Dedifferentiated amniotic fluid mesenchymal stem cell (primary cell): ENCODE data around the gene LPAR3.

Experiments
- DNase-seq: peaks from one replicate; pipeline ENCODE4 v3.0.0-alpha.2; 2016; ENCODE audit errors: extremely low spot score

LPAR3 gene

DNA sequence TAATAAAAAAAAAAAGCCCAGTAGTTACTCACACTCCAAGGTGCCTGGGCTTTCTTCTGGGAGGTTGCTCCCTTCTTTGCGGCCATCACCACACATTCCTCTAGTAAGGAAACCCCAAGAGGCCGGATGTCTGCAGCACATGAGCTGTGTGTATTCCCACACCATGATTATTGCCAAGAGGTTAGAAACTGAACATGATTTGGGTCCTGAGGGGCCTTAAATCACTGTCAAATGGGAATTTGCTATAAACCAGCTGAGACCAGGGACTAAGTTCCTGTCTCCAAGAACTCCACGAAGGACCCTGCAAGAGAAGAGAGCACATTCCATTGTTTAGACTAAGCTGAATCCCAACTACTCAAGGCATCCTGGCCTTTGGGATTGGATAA lies 117.5 kb downstream of the LPAR3 start:
- DNase-seq, result no peak

DNA sequence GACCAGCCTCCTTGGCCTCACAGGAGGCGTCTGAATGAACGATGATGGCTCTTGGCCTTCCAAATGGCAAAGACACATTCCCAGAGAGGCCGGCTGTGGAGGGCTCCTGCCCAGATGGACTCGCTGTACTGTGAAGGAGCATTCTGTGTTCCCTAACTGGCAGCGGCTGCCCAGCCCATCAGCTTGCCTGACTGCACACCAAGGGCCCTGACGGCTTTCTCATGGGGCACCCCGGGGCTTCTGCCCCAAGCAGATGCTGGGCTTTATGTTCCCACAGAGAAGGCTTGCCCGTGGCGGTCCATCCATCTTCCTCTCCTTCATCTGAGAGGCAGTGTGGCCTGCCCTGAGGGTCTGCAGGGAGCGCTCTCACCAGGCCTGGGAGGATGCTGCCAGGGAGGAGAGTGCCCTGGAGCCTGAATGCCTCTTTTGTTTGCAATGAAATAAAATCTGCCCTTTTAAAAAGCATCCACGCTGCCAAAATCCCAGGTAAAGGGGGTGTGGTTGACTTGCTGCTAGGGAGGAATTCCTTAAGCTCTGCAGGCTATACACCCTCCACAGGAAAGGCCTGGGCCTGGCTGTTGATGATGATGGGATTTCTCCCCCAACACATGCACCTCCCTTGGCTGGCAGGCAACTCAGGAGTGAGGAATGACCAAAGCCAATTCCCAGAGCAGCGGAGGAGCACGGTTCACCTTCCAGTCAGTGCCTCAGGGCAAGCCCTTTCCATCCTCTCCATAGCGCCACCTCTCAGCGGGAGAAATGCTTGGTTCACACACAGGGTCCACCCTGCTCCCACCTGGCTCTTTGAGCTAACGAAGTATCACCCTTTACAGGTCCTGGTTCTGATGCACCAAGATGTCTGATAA lies 118.1 kb downstream of the LPAR3 start:
- no peak for DNase-seq

DNA sequence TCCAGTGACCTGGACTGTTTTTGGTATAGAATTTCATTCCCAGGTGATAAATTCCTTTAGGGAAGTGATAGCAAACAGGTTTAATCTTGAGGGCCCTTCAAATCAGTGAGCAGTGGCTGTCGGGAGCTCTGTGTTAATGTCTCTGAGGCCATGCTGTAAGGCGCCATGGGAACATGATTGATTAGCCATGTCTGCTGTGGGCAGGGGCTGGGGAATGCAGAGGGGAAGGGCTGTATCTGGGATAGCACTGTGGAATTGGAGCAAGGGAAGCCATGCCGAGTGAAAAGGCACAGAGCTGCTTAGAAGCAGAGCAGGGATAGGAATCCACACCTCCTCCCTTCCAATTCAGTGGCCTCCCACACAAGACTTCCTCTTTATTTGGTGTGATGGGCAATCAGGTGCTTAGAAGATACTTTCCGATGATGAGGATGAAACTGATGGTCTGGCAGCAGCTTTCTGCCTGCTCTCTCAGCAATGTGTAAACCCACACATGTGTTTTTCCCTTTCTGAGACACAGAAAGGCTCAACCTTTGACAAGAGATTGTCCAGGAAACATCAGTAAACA lies 119.0 kb downstream of the LPAR3 start:
- DNase-seq, result no peak

DNA sequence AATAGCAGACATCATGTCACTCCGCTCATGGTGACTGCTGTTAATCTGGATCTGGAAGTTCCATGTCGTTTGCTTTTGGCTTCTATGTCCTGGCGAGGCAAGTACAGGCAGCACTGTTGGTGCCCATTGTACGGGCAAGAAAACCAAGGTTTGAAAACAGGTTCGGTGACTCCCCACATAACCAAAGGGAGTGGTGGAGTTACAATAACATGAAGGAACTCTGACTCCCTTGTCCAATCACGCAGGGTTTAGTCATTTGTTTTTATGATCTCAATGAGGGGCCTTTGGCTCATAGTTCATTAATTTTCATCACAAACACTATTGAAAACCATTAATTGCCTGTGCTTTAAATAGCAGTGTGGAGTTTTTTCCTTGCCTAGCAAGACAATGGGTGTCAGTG lies 119.8 kb downstream of the LPAR3 start:
- DNase-seq, result no peak

DNA sequence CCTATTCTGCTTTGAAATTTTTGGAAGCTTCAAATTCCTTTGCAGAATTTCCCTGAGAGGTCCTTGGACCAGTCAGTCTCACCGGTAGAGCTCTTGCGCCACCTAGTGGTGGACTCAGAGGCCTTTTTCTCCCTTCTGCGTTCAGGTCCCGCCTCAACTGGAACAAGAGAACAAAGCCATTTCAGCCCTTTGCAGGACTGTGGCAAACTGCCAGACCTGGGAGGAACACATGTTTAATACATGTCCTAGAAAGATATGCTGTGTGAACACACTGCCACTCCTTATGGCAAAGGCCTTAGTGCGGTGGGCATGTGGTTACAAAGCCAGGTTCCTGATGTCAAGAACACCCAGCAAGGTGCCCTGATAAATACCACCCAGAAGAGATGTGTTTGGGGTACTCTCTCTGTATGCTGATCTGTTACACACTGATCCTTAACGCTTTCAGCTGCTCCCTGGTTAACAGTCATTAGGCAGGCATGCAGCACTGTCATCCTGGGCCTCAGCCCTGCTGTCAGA lies 120.5 kb downstream of the LPAR3 start:
- peak; percentile 85 for DNase-seq

DNA sequence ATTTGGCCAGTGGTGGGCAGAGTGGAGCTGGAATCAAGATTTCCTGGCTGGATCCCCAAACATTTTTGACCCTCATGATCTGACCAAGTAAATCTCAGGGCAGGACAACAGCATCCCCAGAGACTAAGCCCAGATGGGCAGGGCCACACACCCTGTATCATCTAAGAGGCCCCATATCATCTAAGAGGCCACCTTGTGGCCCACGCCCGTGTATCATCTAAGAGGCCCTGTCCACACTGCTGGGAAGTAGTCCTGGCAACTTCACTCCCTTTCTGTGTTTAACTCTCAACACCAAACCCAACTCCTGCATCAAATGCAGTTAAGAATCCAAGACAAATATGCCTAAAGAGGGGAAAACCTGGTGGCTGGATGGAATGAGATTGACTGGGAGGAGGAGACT lies 121.1 kb downstream of the LPAR3 start:
- no peak for DNase-seq

- no peak for DNase-seq
These were observed 122.5 kb downstream of the LPAR3 start for GRCh38 chr1:84770481-84770880.

- DNase-seq, result no peak
These were observed 123.4 kb downstream of the LPAR3 start for GRCh38 chr1:84769636-84770035.

DNA sequence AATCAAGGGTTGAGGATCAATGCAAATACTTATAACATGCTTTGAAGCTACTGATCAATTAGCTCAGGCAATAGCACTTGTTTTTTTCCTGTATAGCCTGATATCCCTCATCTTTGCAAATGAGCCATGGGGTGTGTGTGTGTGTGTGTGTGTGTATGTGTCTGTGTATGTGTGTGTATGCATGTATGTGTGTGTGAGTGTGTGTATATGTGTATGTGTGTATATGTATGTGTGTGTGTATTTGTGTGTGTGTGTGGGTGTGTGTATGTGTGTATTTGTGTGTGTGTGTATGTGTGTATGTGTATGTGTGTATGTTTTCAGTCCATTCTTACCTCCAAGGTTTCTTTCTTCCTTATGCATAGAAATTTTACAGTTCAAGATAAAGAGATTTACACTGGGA lies 124.4 kb downstream of the LPAR3 start:
- DNase-seq, result no peak

DNA sequence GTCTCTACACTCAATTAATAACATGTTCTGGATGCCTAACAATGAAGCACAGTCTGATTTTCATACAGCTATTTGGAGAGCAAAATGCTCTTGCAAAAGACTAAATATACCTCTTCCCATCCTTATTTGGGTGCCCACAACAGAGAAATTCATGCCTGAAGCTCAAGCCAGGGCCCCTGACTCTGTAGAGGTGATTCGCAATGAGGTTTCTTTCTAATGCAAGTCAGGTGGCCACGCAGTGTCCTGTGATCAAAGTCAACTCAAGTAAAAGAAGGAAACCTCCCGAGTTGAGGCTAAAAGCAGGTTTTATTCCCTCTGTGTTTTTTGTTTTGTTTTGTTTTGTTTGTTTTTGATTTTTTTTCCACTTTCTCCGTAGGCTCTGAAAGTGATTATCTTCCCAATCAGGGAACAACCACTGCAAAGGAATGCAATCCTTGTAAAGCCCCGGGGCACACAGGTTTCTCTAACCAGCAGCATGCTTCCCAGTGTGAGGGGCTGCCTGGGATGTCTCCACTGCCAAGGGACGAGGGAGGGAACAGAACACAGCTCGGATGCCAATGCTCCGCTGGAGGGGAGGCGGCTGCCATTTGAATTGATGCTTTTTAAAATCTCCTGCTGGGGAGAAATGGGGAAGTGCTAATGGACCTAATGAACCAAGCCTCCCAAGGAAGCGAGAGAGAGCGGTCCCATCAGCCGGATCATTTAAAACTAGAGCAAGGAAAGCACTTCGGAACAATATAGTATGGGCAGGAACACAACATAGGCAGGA lies 128.9 kb downstream of the LPAR3 start:
- DNase-seq, result no peak

GRCh38 chr1:84762664-84763063 lies 130.3 kb downstream of the LPAR3 start:
- DNase-seq, result no peak
